Activated CD4-positive, alpha-beta T cell treated with anti-CD3 and anti-CD28 coated beads, Interleukin-2, amount 50 U/mL, for 4 hours (primary cell): Measurements from ENCODE around the gene TBC1D2B.
"Not testable (repeated sequence)": the region's sequence is repeated elsewhere in the genome, so short reads cannot be mapped to it uniquely, and the experiment has no call there.

ENCODE experiments used
- DNase-seq, 2 experiments: peaks; one replicate each; pipeline ENCODE4 v3.0.0-alpha.2; 2020

TBC1D2B gene

DNA sequence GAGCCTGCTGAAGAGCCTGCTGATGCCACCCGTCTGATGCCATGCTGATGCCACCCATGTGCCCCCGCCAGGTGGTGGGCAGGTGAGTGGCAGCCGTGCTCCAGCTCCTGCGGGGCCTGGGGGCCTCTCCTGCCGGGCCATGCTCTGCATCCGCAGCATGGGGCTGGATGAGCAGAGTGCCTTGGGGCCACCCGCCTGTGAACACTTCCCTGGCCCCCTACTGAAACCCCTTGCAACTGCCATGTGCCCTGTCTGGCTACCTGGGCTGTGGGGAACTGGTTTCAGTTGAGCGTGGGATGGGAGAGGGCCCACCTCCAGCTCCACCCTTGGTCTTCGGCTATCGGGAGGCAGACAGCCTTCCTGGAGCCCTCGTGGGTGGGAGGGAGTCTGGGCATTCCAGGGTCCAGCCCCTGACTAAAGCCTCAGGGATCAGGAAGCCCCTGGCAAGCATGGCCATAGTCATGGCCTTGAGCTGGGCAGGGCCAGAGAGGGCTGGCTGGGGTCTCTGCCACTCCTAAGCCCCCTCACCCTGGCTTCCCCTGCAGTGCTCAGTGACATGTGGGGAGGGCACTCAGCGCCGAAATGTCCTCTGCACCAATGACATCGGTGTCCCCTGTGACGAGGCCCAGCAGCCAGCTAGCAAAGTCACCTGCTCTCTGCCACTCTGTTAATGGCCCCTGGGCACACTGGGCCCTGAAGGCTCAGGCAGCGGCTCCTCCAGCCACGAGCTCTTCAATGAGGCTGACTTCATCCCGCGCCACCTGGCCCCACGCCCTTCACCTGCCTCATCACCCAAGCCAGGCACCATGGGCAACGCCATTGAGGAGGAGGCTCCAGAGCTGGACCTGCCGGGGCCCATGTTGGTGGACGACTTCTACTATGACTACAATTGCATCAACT is 92.2 kb downstream of the TBC1D2B start:
- no peak for DNase-seq

- no peak for DNase-seq
Measured at GRCh38 chr15:77984446-77984861, 93.1 kb downstream of the TBC1D2B start.

- no peak for DNase-seq
Measured at GRCh38 chr15:77983708-77984445, 93.6 kb downstream of the TBC1D2B start.

- DNase-seq: no peak
Measured at GRCh38 chr15:77983091-77983707, 94.3 kb downstream of the TBC1D2B start.

DNA sequence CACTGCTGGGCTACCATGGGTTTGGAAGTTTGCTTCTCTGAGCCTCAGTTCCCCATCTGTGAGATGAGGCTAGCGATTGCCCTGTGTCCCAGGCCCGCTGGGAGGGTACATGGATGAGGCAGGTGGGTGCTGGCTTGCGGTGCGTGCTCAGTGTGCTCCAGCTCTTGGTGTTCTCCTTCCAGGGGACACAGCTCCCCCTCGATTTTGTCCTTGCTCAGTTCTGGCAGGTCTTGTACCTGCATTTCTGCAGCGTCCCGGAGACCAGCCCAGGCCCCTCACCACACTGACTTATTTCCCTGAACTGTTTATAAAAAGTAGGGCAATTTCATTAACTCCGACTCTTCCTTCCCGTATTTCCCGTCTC is 95.4 kb downstream of the TBC1D2B start:
- DNase-seq: no peak

- DNase-seq: no peak
Measured at GRCh38 chr15:77981281-77982126, 96.0 kb downstream of the TBC1D2B start.

DNA sequence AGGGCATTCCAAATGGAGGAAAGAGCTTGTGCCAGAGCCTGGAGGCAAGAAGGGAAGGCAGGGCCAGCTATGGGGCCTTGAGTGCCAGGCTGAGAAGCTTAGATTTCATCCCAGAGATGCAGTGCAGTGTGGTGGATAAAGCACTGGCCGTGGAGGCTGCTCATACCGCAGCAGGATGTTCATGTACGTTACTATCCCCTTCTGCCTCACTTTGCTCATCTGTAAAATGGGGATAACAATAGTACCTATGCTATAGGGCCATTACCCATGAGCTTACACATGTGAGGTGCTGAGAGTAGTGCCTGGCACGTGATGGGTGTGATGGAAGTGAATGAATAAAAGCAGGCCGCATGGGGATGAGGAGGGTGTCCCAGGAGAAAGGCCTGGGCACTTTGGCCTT is 96.8 kb downstream of the TBC1D2B start:
- DNase-seq: not testable (repeated sequence)

DNA sequence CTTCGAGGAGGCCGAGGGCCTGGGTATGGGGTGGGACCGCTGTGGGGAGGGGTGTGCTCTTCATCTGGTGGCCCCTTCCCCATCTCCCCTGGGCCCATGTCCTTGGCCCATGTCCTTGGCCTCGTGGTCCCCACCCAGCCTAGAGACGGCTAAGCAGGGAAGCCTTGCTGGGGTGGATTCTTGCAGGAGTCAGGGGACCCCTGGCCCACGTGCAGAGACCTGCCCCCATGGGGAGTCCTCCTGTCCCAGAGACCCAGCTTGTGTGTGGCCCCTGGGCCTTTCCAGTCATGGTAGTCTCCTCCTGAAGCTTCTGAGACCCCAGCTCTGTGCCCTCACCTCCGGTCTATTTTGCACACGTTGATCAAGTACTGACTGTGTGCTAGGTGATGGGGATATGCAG is 97.4 kb downstream of the TBC1D2B start:
- no peak for DNase-seq

- DNase-seq: not testable (repeated sequence)
Measured at GRCh38 chr15:77979157-77979556, 98.4 kb downstream of the TBC1D2B start.

GRCh38 chr15:77978759-77979145 is 98.8 kb downstream of the TBC1D2B start:
- not testable (repeated sequence) for DNase-seq

DNA sequence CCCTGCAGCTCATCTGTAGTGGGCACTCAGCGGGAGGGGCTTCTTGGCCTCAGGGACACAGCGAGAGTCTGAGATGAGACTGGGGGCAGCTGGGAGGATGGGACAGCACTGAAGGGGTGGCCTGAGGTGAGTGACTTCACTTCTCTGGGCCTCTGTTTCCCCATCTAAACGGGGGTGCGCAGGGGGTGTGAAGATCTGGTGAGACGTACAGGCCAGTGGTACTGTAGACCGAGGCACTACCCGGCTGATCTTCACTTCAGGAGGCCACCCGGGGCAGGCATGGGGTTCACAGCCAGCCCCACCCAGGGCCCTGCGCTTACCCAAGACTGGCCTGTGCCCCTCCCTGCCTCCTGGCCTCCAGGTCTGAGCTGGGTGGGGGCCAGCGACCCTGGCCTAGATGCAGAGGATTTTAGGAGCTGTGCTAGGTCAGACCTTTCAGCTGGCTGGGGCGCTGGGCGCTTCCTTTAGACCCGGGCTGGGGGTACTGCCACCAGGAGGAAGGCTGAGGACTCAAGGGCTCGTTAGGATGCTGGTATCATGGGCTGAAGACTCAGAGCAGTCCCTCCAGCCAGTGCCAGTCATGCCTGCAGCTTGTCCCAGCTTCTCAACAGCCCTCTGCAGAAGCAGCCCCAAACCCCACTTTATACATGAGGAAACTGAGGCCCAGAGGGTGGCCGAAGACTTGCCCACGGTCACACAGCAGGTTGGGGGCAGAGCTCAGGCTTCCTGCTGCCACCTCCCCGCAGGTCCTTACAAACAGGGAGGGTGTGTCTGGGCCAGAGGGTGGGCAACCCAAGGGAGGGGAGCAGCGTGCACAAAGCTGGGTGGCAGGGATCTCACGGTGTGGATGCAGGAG is 99.4 kb downstream of the TBC1D2B start:
- DNase-seq: not testable (repeated sequence)

DNA sequence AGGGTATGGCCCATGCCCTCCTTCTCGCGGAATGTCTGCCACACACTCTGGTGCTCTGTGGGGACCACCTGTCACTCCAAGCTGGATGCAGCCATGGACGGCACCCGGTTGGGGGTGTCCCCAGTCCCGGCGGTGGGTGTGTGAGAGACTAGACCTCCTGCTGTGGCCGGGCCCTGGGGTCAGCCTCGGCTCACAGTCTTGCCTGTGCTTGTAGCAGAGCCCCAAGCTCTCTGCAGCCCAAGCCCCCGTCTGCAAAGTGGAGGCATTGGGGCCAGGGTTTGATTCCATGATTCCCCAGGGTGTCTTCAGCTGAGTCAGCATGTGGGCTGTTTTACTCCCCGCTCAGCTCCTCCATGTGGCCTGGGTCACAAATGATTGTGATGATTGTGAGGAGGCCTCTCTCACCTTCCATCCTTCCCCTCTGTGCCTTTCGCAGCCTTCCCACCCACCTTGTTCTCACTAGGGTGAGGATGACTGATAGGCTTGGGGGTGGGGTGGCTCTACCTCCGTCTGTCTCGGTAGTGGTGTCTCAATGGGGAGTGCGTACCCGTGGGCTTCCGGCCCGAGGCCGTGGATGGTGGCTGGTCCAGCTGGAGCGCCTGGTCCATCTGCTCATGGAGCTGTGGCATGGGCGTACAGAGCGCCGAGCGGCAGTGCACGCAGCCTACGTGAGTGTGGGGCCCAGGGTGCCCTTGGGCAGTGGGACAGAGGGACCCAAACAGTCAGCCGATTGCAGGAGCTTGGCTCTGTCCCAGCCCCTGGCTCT is 100.6 kb downstream of the TBC1D2B start:
- DNase-seq: not testable (repeated sequence)

DNA sequence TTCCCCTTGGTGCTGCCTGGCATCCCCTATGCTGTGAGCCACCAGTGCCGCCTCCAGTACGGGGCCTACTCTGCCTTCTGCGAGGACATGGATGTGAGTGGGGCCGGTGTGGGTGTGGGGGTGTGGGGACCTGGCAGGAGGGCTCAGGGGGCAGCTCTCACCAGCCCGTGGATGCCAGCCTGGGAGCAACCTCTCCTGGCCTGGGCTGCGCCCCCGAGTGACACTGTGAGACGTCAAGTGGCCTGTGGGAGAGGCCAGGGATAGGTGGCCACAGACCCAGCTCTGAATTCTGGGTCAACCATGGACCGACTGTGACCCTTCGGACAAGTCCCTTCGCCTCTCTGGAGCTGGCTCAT is 101.4 kb downstream of the TBC1D2B start:
- DNase-seq: not testable (repeated sequence)

- no peak for DNase-seq
Measured at GRCh38 chr15:77975332-77976094, 102.0 kb downstream of the TBC1D2B start.

- no peak for DNase-seq
Measured at GRCh38 chr15:77974416-77975331, 102.8 kb downstream of the TBC1D2B start.

- DNase-seq: no peak
Measured at GRCh38 chr15:77974098-77974414, 103.5 kb downstream of the TBC1D2B start.

DNA sequence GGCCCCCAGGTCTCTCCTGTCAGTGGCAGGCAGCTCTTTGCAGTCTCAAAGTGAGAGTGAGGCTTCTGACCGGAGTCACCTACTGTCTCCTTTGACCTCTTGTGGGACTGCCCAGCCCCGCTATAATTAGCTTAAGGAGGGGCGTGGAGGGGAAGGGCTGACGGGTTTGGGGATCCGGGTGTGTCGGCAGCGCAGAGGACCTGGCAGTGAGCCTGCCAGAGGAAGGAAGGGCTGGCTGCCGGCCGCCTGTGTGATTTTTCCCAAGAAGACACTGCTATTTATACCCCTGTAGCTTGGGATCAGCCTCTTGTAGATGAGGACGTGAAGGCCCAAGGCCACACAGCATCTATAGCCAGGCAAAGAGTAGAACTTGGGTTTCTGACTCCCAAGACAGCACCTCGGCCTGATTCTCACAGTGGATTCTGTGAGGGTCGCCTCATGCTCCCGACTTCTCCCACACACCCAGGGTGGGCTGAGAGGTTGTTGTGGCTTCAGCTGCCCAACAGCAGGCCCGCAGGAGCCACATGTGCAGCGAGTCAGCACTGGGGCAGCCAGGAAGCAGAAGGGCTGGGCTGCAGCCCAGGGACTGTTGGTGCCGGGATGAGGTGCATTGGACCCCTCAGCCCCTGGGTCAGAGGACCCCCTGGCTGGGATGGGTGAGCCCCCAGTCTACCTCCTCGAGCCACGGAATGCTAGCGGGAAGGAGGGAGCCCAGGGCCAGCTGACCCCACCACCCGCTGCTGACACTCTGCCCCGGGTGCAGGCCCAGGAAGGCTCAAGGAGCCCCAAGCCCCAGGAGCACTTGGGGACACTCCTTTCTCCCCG is 104.0 kb downstream of the TBC1D2B start:
- not testable (repeated sequence) for DNase-seq

DNA sequence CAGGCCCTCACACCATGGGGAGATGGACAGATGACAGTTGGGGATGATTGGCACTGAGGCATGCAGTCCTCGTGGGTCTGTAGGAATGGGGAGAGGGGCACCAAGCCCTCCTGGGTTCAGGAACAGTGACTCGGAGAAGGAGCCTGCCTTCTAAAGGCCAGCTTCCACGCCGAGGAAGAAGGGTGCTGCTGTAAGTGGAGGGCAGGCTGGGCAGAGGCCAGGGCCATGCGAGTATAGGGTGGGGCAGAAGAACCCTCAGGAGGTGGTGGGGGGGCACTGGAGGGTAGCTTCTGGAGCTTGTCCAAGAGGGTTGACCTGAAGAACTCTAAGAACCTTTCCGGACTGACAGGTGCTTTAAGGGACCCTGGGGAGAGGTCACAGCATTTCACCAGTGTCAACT is 104.8 kb downstream of the TBC1D2B start:
- not testable (repeated sequence) for DNase-seq
